ENCODE data around the gene USH1G. TPM values are rescaled to one million over a fixed set of nuclear protein-coding genes. Genes with fewer than 3 reads are reported as not detected.

Gene USH1G
- polyA plus RNA-seq, 1 donor from 2014 or later, result not detected

GRCh38 chr17:74872313-74873036, 50.6 kb downstream of the USH1G start, which contains the start of gene FDXR:
FDXR (minus strand) TSS chr17:74872994; CDS start chr17:74872944, 50 bp downstream.
- Histone ChIP-seq H3K27ac (ENCODE audit: low read length) (peak within 1 kb of the TSS; percentile 76), H3K9me2 (ENCODE audit: insufficient read depth, low read length) (no peaks in the 10 kb centered on the region), H3K27me3 (ENCODE audit: insufficient read depth, low read depth, low read length) (no peaks in the 10 kb centered on the region), H3K36me3 (ENCODE audit: insufficient read depth, low read length) (no peaks in the 10 kb centered on the region), H4K20me1 (ENCODE audit: insufficient read depth) (no peaks in the 10 kb centered on the region), H2AFZ (ENCODE audit: low read depth, low read length) (peak within 1 kb of the TSS; percentile 75), H3K4me2 (ENCODE audit: low read length) (peak within 1 kb of the TSS; percentile 80), H3K9ac (ENCODE audit: low read length) (peak within 1 kb of the TSS; percentile 80), H3K79me2 (replicated peaks; ENCODE audit: insufficient read depth, low read length) (no peaks in the 10 kb centered on the region), H3F3A (ENCODE audit: insufficient read depth, low read length, poor library complexity, severe bottlenecking) (no peaks in the 10 kb centered on the region), H3K9me3 (ENCODE audit: low read length) (no peaks in the 10 kb centered on the region), H3K4me3 (ENCODE audit: low read length) (peak within 1 kb of the TSS; percentile 90)
- TF ChIP-seq REST (IDR thresholded peaks at IDR 0.05; ENCODE audit: borderline replicate concordance) (peak; percentile 69), RAD21 (conservative IDR thresholded peaks at IDR 0.05) (peak; percentile 19), POLR2AphosphoS5 (IDR thresholded peaks at IDR 0.05) (peak; percentile 72), EP300 (conservative IDR thresholded peaks at IDR 0.05; ENCODE audit: poor library complexity, severe bottlenecking) (no peak), TAF1 (IDR thresholded peaks at IDR 0.05; ENCODE audit: low read depth) (peak; percentile 57), EZH2 (IDR thresholded peaks at IDR 0.05; ENCODE audit: borderline replicate concordance, insufficient read depth, low read length, poor library complexity, severe bottlenecking) (no peak), CTCF (IDR thresholded peaks at IDR 0.05; ENCODE audit: poor library complexity, severe bottlenecking) (no peak), MXI1 (conservative IDR thresholded peaks at IDR 0.05; ENCODE audit: poor library complexity, severe bottlenecking) (peak; percentile 43), SMC3 (conservative IDR thresholded peaks at IDR 0.05; ENCODE audit: poor library complexity) (peak; percentile 27)

- Histone ChIP-seq H3K79me2 (replicated peaks; ENCODE audit: insufficient read depth, low read length) (no peaks in the 10 kb centered on the region), H3K9me3 (ENCODE audit: low read length) (no peaks in the 10 kb centered on the region), H3K4me3 (ENCODE audit: low read length) (peak overlapping the region; percentile 90), H2AFZ (ENCODE audit: low read depth, low read length) (no peak overlapping the region), H3K36me3 (ENCODE audit: insufficient read depth, low read length) (no peaks in the 10 kb centered on the region), H3K9me2 (ENCODE audit: insufficient read depth, low read length) (no peaks in the 10 kb centered on the region), H3K27ac (ENCODE audit: low read length) (no peak overlapping the region), H3K27me3 (ENCODE audit: insufficient read depth, low read depth, low read length) (no peaks in the 10 kb centered on the region), H3F3A (ENCODE audit: insufficient read depth, low read length, poor library complexity, severe bottlenecking) (no peaks in the 10 kb centered on the region), H3K9ac (ENCODE audit: low read length) (no peak overlapping the region), H3K4me2 (ENCODE audit: low read length) (no peak overlapping the region), H4K20me1 (ENCODE audit: insufficient read depth) (no peaks in the 10 kb centered on the region)
- TF ChIP-seq EZH2 (IDR thresholded peaks at IDR 0.05; ENCODE audit: borderline replicate concordance, insufficient read depth, low read length, poor library complexity, severe bottlenecking), result no peak
- TF ChIP-seq EP300 (conservative IDR thresholded peaks at IDR 0.05; ENCODE audit: poor library complexity, severe bottlenecking), result no peak
- no peak for TF ChIP-seq REST (IDR thresholded peaks at IDR 0.05; ENCODE audit: borderline replicate concordance)
- TF ChIP-seq CTCF (IDR thresholded peaks at IDR 0.05; ENCODE audit: poor library complexity, severe bottlenecking), result no peak
- no peak for TF ChIP-seq RAD21 (conservative IDR thresholded peaks at IDR 0.05)
- no peak for TF ChIP-seq SMC3 (conservative IDR thresholded peaks at IDR 0.05; ENCODE audit: poor library complexity)
- no peak for TF ChIP-seq MXI1 (conservative IDR thresholded peaks at IDR 0.05; ENCODE audit: poor library complexity, severe bottlenecking)
- no peak for TF ChIP-seq TAF1 (IDR thresholded peaks at IDR 0.05; ENCODE audit: low read depth)
- no peak for TF ChIP-seq POLR2AphosphoS5 (IDR thresholded peaks at IDR 0.05)
These were observed 51.5 kb downstream of the USH1G start for GRCh38 chr17:74871356-74872076.

All from neural cell (in vitro differentiated cells).